K562 (cell line): ENCODE data around the gene PFN3. TPM values are rescaled to one million over a fixed set of nuclear protein-coding genes. Genes with fewer than 3 reads are reported as not detected.

ENCODE experiments used
- BHLHE40 ChIP-seq: IDR thresholded peaks from 2 replicates; pipeline ENCODE4 v1.6.1; 2011; ENCODE audit warnings: low read length, improper control_type of control experiment
- CBFA2T3 ChIP-seq: fragments of 450-650 bp; IDR thresholded peaks from 2 replicates; pipeline ENCODE4 v1.6.1; 2017
- CTBP1 ChIP-seq: fragments of 450-650 bp; IDR thresholded peaks from 2 replicates; pipeline ENCODE4 v1.6.1; 2016; ENCODE audit warnings: borderline replicate concordance
- HMG20A ChIP-seq: fragments of 450-650 bp; formaldehyde crosslinking; conservative IDR thresholded peaks from 2 replicates; pipeline ENCODE4 v1.4.0; 2020; ENCODE audit warnings: mild to moderate bottlenecking, mixed read lengths
- HNRNPH1 ChIP-seq: fragments of 200-400 bp; formaldehyde crosslinking; optimal IDR thresholded peaks from 2 replicates; pipeline ENCODE3; 2017; ENCODE audit warnings: low read depth, mild to moderate bottlenecking, low read length, moderate library complexity
- HNRNPLL ChIP-seq: fragments of 200-400 bp; formaldehyde crosslinking; IDR thresholded peaks from 2 replicates; pipeline ENCODE4 v1.6.1; 2017; ENCODE audit warnings: low read length, low read depth, mild to moderate bottlenecking; ENCODE audit not compliant: poor library complexity, severe bottlenecking
- MYC ChIP-seq, 2 experiments: fragments of 250-450 bp in 1 of 2; sonication (Bioruptor Pico) in 1 of 2; IDR thresholded peaks; 2 replicates each; pipeline versions ENCODE4 v1.5.1 to v1.6.1; 2012 to 2021; ENCODE audit warnings: low read depth in 2 of 2, borderline replicate concordance in 1 of 2, improper control_type of control experiment in 1 of 2, low read length in 1 of 2, mild to moderate bottlenecking in 1 of 2, moderate library complexity in 1 of 2
- NCOA2 ChIP-seq, 2 experiments: fragments of 450-650 bp; IDR thresholded peaks; 2 replicates each; pipeline ENCODE4 v1.6.1; 2018; ENCODE audit warnings: mild to moderate bottlenecking in 2 of 2, moderate library complexity in 1 of 2; ENCODE audit not compliant: partially characterized antibody in 2 of 2
- NFRKB ChIP-seq: fragments of 450-650 bp; IDR thresholded peaks from 2 replicates; pipeline ENCODE4 v1.6.1; 2016; ENCODE audit warnings: low read depth
- POLR2AphosphoS2 ChIP-seq: IDR thresholded peaks from 2 replicates; pipeline ENCODE4 v1.6.1; 2012; ENCODE audit warnings: low read length, improper control_type of control experiment
- SFPQ ChIP-seq: fragments of 200-400 bp; formaldehyde crosslinking; IDR thresholded peaks from 2 replicates; pipeline ENCODE4 v1.6.1; 2017; ENCODE audit warnings: mild to moderate bottlenecking, low read depth, low read length, moderate library complexity
- SMAD4 ChIP-seq: fragments of 250-450 bp; sonication (Bioruptor Pico); conservative IDR thresholded peaks from 2 replicates; pipeline ENCODE4 v1.8.0; 2021; ENCODE audit warnings: inconsistent platforms, mild to moderate bottlenecking, moderate library complexity
- SMARCA4 ChIP-seq: fragments of 450-650 bp; IDR thresholded peaks from 2 replicates; pipeline ENCODE4 v1.6.1; 2016
- TBP ChIP-seq: optimal IDR thresholded peaks from 2 replicates; pipeline ENCODE3; 2011; ENCODE audit warnings: low read depth, low read length, improper control_type of control experiment
- YY1 ChIP-seq, 3 experiments: IDR thresholded peaks; 2 replicates each; pipeline ENCODE4 v1.6.1; 2011; ENCODE audit warnings: low read length in 2 of 3, mild to moderate bottlenecking in 2 of 3, moderate library complexity in 2 of 3, borderline replicate concordance in 1 of 3, control low read depth in 1 of 3, low read depth in 1 of 3; ENCODE audit not compliant: insufficient read depth in 3 of 3, insufficient replicate concordance in 2 of 3, control insufficient read depth in 1 of 3, insufficient read length in 1 of 3; ENCODE audit errors: extremely low read depth in 1 of 3
- ZBTB7A ChIP-seq: IDR thresholded peaks from 2 replicates; pipeline ENCODE4 v1.6.1; 2011; ENCODE audit warnings: low read depth, mild to moderate bottlenecking, low read length, moderate library complexity, borderline replicate concordance; ENCODE audit not compliant: control insufficient read depth
- ZNF165 ChIP-seq: fragments of 250-450 bp; sonication (Bioruptor Pico); IDR thresholded peaks from 2 replicates; pipeline ENCODE4 v1.4.0; 2020; ENCODE audit warnings: borderline replicate concordance
- ZNF280A ChIP-seq: fragments of 450-650 bp; IDR thresholded peaks from 2 replicates; pipeline ENCODE4 v1.6.1; 2018; ENCODE audit warnings: mild to moderate bottlenecking, low read depth; ENCODE audit not compliant: partially characterized antibody
- ZNF316 ChIP-seq: fragments of 450-650 bp; IDR thresholded peaks from 2 replicates; pipeline ENCODE4 v1.6.1; 2016
- polyA plus RNA-seq, 8 experiments: library from polyadenylated mRNA; depleted of rRNA in 4 of 8; stranded (reverse) in 5 of 8; unstranded in 3 of 8; fragments of >200 nt; fragmentation: Nextera tagmentation in 2 of 8; fragmentation: Illumina TruSeq in 1 of 8; extraction: Ambion mirVana in 2 of 8; extraction: Trizol in 1 of 8; gene quantifications; 2 replicates each; pipeline versions ENCODE4 v1.2.1 to v1.2.3, GENCODE V29; 2011 to 2014; ENCODE audit warnings: inconsistent platforms in 1 of 8, missing spikeins in 1 of 8
- total RNA-seq, 7 experiments: library from RNA; depleted of rRNA in 6 of 7; stranded (reverse); fragments of >200 nt in 6 of 7; fragmentation: Illumina TruSeq in 2 of 7; extraction: Trizol in 2 of 7; gene quantifications; 2 replicates each; pipeline versions ENCODE4 v1.2.1 to v1.2.3, GENCODE V29; 2011 to 2021; ENCODE audit warnings: low replicate concordance in 1 of 7
- TF ChIP-seq, protein P1 (sequence below): fragments of 450-650 bp; IDR thresholded peaks from 2 replicates; pipeline ENCODE4 v1.6.1; 2016; ENCODE audit warnings: low read depth, mild to moderate bottlenecking, moderate library complexity
- TF ChIP-seq, protein P2 (sequence below), 2 experiments: fragments of 450-650 bp; IDR thresholded peaks; 2 replicates each; pipeline ENCODE4 v1.6.1; 2016

PFN3 gene
- total and polyA plus RNA-seq, 9 of the 15 experiments (the other 6 are each of a cell fraction or from before 2014, with no cell fraction given), result not detected

DNA sequence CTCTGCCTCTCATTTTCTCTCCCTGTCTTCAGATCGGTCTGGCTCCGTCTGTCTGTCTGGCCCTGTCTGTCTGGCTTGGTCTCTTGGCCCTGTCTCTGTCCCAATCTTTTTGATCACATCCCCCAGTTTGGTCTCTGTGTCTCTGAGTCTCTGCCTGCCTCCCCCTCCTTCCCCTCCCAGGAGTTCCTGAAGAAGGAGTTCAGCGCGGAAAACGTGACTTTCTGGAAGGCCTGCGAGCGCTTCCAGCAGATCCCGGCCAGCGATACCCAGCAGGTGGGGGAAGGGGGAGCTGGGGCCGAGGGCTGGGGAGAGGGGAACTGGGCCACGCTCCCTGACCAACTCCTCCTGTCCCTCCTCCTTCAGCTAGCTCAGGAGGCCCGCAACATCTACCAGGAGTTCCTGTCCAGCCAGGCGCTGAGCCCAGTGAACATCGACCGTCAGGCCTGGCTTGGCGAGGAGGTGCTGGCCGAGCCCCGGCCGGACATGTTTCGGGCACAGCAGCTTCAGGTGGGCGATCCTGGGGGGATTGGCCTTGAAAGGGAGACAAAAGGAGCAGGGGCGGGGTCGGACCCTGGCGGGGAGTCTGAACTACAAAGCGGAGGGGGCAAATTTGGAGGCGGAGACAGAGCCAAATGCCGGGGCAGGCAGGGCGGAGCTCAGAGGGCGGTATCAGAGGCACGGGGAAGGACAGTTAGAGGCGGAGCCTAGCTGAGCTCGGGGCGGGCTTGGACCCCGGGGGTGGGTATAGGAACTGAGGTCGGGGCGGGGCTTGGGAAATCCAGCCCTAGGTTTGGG, 33.7 kb downstream of the PFN3 start (continued):
- TF ChIP-seq ZNF280A, result no peak
- peak; percentile 31; the same call in 1 of the 2 replicates for TF ChIP-seq ZBTB7A
- TF ChIP-seq, protein P1, sequence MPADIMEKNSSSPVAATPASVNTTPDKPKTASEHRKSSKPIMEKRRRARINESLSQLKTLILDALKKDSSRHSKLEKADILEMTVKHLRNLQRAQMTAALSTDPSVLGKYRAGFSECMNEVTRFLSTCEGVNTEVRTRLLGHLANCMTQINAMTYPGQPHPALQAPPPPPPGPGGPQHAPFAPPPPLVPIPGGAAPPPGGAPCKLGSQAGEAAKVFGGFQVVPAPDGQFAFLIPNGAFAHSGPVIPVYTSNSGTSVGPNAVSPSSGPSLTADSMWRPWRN, result peak; percentile 49; the same call in 1 of the 2 replicates
- no peak for TF ChIP-seq HMG20A (CRISPR knock-in tag)
- peak; percentile 51 for TF ChIP-seq TBP
- peak; percentile 74; the same call in 1 of the 2 replicates for TF ChIP-seq NFRKB
- peak; percentile 41 for TF ChIP-seq HNRNPLL
- TF ChIP-seq, protein P2, sequence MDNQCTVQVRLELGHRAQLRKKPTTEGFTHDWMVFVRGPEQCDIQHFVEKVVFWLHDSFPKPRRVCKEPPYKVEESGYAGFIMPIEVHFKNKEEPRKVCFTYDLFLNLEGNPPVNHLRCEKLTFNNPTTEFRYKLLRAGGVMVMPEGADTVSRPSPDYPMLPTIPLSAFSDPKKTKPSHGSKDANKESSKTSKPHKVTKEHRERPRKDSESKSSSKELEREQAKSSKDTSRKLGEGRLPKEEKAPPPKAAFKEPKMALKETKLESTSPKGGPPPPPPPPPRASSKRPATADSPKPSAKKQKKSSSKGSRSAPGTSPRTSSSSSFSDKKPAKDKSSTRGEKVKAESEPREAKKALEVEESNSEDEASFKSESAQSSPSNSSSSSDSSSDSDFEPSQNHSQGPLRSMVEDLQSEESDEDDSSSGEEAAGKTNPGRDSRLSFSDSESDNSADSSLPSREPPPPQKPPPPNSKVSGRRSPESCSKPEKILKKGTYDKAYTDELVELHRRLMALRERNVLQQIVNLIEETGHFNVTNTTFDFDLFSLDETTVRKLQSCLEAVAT (IDR thresholded peaks at IDR 0.05), result peak in 1 of 2 experiments; percentile 99; a peak in 2 of 4 replicates
- TF ChIP-seq YY1 (IDR thresholded peaks at IDR 0.05; ENCODE audit: borderline replicate concordance in 1 of 3, control insufficient read depth in 1 of 3, extremely low read depth in 1 of 3, insufficient read depth in 3 of 3, insufficient read length in 1 of 3, insufficient replicate concordance in 2 of 3, low read depth in 1 of 3, low read length in 2 of 3), result peak in 1 of 3 experiments; percentile 7
- no peak for TF ChIP-seq HNRNPH1
- TF ChIP-seq ZNF316, result no peak
- TF ChIP-seq ZNF165, result no peak
- TF ChIP-seq CBFA2T3, result peak; percentile 24; the same call in 1 of the 2 replicates
- TF ChIP-seq SMARCA4, result peak; percentile 80
- TF ChIP-seq SMAD4 (CRISPR knock-in tag), result 0 out of 2 replicates have a peak, but pooled peaks have one; percentile 79
- peak; percentile 68 for TF ChIP-seq MYC (IDR thresholded peaks at IDR 0.05; ENCODE audit: low read depth, low read length)
- no peak for TF ChIP-seq MYC (CRISPR knock-in tag; IDR thresholded peaks at IDR 0.05; ENCODE audit: borderline replicate concordance, low read depth)
- TF ChIP-seq CTBP1, result peak; percentile 38; the same call in 1 of the 2 replicates
- no peak for TF ChIP-seq SFPQ
- no peak for TF ChIP-seq NCOA2 (IDR thresholded peaks at IDR 0.05; ENCODE audit: partially characterized antibody in 2 of 2)
- peak; percentile 96 for TF ChIP-seq BHLHE40
- TF ChIP-seq POLR2AphosphoS2, result 0 out of 2 replicates have a peak, but pooled peaks have one; percentile 42
